NCI-H226 (cell line): Measurements from ENCODE around the gene SOX18.
A peak's percentile ranks its signal among the peaks of the same experiment; 100 is the strongest.

ENCODE experiments used
- DNase-seq: peaks from one replicate; pipeline ENCODE4 v3.0.0-alpha.2; 2015

The SOX18 gene

DNA sequence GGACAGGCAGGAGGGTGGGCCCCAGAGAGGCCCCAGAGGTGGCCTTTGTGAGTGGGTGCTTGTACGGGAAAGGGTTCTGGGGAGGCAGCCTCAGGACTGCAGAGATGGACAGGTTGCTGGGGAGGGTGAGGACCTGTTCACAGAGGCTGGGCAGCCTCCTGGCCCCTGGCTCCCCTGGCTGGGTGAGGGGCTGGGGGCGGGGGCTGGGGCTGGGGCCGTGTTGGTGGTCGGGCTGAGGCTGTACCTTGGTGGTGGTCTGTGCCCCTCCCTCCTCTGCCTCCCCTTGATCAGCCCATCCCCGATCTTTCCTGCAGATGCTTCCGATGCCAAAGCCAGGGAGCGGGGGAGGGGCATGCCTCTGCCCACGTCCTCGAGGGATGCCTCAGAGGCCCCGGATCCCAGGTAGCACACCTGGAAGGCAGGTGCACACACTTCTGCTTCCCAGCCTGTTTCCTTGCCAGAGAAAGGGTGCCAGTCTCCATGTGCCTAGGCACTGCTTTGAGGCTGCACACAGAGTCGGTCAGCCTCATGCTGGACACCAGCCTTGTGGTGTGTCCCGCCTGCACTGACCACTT is 18.4 kb upstream of the SOX18 start:
- no peak for DNase-seq

DNA sequence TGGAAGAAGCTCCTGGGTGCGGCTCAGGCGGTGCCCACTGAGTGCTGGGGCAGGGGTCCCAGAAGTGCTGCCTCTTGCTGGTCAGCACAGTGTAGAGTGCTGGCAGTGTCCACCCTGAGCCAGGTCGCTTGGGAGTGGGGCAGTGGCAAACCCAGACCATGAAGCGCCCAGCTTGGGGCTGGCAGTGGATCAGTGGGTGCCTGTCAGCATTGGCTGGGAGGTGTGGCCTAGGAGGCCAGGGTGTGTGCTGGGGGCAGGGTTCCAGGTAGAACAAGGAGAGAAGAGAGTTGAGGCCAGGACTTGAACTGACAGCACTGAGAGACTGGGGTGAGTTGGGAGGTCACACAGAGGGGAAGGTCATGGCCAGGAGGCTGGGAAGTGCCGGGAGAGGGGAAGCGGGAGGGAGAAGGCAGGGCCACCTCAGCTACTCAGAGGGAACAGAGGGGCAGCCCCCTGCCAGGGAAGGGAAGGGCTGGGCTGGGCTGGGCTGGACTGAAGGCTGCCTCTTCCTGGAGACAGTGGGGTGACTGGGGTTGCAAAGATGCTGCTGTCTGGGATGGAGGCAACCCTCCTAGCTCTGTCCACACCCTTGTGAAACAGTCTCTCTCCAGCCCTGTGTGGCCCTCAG is 17.7 kb upstream of the SOX18 start:
- no peak for DNase-seq

DNA sequence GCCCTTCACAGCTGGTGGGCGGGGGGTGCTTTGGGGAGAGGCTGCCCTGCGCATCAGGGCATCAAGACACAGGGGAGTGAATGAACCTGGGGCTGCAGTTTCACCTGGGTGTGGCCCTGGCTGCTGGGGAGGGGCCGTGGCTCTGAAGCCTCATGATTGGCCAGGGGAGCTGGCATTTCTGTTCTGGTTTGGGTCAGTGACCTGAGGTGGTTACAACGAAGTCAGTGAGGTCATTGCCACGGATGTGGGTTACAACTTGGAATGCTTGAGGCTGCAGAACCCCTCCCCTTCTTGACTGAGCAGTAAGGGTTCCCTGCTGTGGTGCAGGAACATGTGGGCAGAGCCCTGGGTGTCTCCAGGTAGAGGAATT is 16.5 kb upstream of the SOX18 start:
- DNase-seq: peak; percentile 92

DNA sequence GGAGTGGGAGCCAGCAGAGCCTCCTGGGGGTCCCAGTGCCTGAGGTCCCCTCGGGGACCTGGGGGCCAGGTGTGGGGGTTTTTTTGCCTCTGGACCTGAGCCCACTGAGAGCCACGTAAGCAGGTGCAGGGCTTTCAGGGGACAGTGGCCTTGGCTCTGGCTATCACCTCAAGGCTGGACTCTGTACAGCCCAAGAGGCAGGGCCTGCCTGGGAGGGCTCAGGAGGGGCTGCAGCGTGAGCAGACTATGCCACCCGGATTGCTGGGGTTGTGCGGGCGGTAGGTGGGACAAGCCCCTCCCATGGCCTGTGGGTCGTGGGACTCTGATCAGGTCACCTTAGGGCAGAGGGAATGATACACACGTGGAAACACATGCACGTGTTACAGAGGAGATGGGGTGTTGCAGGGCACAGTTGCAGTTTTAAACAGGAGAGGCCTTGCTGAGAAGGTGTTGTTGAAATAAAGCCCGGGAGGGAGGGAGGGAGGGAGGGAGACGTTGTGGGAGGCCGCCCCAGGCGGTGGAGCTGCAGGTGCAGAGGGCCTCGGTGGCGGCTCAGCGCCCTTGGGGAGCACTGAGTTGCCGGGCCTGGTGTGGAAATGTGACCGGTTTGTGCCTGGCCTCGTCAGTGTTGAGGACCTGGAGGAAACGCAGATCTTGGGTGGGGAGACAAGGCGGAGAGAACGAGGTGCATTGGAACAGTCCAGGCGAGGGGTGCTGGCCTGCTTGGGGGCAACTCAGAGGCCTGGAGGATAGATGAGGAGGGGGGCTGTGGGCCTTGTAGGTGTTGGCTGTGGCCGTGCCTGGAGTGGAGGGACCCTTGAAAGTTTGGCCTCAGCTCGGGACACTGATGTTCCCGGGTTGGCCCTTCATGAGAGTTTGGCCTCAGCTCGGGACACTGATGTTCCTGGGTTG is 15.9 kb upstream of the SOX18 start:
- DNase-seq: no peak

DNA sequence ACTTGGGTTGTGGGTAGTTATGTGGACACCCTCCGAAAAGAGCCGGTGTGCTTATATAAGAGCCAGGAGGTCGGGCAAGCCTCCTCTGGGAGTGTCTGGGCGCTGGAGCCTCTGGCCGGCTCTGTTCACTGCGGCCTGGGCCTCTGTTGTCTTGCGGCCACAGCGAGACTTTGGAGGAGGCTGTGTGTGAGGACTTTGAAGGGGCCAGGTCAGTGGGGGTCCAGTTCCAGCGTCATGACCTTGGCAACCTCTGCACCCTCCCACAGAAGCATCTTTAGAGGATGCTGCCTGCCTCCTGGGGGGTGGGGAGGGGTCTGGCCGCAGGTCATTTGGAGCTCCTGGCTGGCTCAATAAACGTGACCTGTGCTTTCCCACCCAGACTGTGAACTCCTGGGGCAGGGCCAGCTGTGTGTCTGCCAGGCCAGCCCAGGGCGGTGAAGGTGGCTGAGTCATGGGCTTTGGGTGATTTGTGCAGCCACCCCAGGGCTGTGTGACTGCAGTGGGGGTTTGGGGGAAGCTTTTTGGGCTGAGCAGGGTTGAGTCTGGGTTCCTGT is 14.8 kb upstream of the SOX18 start:
- DNase-seq: peak; percentile 56

DNA sequence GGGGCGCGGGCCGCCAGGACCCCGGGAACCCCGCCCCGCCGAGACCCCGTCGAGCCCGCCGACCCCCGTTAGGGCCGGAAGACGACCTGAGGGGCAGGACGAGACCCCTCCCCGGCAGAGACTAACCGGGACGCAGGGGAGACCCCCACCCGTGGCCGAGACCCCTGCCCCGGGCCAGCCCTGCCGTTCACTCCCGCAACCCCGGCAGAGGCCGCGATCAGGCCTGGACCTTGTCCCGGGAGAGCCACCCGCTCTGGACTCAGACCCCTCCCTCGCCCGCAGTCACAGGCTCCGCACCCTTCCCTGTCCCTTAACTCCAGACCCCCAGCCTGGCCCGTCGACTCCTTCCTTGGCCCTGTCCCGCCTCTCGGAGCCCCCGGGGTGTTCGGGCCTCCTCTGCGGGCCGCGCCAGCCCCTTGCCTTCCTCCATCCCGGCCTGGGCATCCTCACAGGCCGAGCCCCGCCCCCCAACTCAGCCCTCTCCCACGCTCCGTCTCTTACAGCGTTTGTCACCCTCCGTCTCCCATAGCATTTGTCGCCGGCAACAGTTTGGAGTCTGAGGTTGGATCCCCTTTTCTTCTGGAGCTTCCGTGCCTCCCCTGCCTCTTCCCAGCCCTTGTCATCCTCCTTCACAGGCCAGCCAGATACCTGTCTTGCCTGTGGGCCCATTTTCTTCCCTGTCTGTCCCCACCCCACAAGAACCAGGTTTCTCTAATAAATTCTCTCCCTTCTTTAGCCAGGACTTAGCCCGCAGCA is 14.1 kb upstream of the SOX18 start:
- DNase-seq: no peak

DNA sequence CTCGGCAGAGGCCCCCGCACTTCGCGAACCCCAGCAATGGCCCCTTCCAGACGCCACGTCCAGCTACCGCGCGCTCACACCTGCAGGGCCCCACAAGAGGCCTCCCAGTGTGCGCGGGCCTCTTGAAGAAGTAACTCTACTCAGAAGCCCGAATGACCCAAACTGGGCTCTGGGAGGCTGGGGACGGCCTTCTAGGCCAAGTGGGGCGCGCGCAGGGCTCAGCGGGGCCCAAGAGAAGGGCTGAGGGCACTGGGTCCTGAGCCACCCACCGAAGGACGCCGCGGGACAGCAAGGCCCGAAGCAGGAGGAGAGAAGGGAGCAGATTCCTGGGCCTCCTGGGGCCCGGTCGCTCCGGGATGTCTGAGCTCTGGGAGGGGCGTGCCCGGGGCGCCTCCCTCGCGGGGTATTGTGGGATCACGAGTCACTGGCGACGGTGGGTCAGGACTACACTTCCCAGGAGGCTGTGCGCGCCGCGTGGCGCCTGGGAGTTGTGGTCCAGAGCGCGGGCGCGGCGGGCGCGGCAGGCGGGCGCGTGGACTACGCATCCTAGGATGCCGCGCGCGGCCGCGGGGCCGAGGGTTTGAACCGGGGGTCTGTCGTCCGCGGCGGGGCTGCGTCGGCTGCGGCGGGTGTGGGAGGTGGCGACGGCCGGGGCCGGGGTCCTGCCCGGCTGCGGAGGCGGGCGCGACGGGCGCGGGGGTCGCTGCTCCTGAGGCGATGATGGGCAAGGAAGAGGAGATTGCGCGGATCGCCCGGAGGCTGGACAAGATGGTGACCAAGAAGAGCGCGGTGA is 13.4 kb upstream of the SOX18 start, which contains the start of gene TCEA2:
TSS of gene TCEA2 (plus strand) at position 603 of the 793 bp plus-strand sequence. CDS start at position 718, 115 bp downstream.
- peak; percentile 95 for DNase-seq

DNA sequence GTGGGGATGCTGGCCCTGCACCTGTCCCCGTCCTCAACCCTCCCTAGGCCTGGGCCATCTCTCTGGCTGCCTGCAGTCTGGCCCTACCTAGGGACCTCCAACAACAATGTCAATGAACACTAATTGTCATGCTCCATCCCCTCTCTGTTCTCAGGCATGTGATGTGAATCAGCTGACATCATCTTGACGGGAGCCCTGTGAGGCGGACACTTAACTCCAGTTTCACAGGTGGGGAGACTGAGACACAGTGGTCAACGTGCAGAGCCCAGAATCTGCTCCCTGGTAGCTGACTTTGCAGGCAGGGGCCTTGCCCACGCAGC is 12.8 kb upstream of the SOX18 start:
- no peak for DNase-seq

DNA sequence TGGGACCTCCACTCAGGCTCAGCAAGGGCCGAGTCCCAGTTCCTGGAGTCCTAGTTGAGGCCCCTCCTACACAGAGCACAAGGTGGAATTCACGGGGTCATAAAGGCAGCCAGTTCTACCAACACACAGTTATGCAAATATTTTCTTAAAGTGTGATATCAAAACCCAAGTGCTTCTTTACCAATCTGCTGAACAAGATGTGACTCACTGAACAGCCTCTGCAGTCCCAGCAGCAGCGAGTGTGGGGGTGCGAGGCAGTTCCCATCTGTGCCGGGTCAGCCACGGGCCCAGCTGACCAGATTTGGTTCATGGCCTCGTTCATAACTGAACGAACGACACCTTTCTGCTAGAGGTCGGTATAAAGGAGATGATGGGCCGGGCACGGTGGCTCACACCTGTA is 9.1 kb upstream of the SOX18 start:
- peak; percentile 61 for DNase-seq

DNA sequence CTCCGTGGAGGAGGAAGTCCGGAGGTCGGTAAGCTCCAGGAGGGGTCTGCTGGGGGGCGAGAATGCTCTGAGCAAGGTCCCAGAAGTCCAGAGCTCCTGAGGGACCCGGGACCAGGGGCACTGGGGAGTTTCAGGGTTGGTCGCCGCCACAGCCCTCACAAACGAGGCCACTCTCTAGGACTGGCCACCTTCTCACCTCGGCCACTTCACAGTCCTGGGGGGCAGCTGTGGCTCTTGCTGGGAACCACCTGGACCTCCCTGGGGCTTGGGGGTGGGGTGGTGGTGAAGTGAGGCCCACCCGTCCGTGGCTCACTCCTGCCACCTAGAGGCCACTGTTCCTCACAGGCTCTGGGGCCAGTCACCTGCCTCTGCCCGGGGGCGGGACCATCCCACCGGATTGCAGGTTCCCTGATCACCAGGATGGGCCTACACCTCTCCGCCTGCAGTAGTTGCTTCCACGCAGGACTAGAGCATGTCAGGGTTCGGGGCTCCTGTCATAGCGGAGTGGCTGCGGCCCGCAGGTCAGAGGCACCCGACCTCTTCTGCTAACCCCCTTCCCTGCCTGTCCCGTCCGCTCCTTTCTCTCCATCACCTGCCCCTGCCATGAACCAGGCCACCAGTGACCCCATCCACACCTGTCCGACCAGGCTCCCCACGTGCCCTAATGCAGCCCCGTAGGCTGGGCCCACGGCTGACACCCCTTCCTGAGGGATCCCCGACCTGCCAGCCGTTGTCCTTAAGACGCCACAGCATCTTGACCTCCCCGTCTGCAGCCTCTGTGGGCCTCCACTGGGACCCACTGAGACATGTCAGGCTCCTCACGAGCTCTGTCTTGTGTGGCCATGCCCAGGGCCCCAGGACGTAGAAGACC is 8.4 kb upstream of the SOX18 start:
- peak; percentile 42 for DNase-seq

DNA sequence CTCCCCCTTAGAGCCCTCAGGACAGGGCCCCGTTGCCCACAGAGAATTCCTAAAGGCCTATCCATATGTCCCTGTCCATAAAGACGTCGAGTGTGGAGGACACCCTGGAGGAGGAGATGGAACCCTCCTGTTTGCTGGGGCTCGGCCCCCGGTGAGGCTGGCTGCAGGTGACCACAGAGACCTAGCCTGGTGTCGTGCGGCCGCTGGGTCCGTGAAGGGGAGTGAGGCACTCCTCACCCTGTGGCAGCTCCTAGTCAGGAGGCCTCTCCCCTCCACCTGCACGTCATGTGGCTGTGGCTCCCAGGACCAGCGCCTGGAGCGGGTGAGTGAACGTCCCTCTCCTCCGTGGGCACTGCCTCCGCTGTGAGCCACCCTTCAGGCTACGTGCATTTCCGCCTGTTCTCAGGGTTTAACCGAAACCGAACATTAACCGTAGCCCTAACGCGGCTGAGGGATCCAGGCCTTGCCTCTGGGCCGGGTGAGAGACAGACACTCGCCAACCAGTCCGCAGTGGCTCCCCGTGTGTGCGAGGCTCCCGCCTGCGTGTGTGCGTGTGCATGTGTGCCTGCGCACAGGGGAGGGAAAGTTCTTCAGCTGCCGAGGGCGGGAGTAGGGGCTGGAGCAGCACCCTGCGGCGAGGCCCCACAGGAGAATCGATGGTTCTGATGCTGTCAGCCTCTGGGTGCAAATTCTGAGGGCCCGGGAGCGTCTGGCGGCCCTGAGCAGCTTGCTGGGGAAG is 7.6 kb upstream of the SOX18 start:
- DNase-seq: no peak

DNA sequence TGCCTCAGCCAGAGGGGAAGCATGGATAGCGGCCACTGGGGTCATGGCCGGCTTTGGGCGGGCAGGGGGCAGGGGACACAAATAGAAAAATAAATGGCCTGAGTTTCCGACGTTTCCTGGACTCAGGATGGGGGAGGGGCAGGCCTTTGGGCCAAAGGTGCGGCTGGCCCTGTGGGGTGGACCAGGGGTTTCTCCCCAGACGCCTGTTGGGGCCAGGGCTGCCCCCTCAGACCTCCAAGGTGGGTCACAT is 7.1 kb upstream of the SOX18 start:
- no peak for DNase-seq

DNA sequence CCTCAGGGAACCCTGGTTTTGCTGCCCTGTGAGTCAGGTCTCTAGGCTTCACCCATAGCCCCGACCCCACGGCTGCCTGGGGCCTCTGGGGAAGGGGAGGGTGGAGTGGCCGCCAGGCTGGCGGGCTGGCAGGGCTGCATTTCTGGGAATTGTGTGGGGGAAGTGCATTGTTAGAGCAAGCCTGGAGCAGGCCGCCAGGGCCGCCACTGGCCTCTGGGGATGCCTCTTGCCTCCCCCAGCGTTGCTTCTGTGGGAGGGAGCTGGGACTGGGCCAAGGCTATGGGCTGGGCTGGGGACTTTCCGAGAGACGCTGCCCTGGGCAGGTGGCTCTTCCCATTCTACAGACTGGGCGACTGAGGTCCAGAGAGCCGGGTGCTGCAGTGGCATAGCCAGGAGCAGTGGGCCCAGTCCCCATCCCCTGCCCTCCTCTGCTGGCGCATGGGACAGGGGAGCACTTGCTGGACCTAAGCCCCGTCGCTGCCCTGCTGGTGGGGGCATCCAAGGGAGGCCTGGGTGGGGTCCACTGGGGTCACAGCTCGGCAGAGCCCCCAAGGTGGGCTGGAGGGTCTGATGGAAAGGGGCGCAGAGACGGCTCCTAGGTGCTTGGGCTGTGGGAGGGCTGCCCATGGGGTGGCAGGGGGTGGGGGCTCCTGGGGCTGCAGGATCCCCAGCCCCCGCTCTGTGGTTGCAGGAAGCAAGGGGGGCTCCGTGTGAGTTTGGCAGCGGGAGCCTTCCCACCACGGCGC is 6.6 kb upstream of the SOX18 start:
- DNase-seq: peak; percentile 45

DNA sequence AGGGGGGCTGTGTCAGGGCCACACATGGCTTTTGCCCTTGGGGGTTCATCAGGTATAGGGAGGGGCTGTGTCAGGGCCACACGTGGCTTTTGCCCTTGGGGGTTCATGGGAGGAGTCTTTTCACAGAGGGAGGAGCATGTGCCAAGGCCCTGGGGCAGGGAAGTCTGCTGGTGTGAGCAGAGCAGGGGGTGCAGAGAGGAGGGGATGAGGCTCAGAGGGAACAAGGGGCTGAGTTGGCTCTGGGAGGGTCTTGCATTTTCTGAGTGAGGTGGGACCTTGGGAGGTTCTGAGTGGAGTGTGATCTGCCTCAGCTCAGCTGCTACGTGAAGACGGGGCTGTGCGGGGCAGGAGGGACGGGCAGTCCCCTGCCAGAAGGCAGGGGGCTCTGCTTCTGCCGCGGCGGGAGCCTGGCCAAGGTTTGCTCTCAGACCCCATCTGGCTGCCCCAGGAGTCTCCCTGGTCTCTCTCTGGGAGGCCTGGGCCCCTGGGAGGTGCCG is 6.0 kb upstream of the SOX18 start:
- no peak for DNase-seq

DNA sequence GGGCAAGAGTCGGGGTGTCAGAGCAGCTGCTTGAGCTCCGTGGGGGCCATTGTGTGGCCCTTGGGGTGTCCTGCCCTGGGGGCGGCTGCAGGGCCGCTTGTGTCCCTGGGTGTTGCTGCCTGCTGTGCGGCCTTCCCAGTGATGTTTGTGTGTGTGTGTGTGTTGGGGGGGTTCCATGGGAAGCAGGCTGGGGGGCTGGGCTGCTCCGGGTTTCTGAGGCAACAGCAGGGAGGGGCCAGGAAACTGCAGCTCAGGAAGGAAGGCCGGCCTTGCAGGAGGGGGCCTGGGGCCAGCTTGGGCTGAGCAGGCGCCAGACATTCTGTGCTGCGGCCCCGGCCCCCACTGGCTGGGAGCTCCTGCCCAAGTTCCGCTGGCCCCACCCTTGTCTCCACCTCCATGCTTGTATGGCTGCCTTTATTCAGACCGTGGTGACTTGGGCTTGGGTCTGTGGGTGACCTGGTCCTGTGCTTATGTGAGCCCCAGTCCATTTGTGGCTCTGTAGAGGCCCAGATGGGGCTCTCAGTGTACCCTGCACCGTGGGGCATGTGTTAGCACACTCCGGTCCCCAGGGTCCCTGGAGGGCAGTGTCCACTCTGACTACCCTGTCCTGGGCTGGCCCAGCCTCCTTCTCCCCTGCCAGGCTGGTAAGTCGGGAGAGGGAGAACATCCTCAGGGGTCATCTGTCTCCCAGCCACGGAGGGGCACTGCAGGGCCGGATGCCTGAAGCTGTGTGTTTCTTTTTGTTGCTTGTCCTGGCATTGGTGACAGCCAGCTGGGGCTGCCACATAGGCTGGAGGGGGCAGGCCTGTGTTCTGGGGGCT is 4.6 kb upstream of the SOX18 start:
- no peak for DNase-seq

DNA sequence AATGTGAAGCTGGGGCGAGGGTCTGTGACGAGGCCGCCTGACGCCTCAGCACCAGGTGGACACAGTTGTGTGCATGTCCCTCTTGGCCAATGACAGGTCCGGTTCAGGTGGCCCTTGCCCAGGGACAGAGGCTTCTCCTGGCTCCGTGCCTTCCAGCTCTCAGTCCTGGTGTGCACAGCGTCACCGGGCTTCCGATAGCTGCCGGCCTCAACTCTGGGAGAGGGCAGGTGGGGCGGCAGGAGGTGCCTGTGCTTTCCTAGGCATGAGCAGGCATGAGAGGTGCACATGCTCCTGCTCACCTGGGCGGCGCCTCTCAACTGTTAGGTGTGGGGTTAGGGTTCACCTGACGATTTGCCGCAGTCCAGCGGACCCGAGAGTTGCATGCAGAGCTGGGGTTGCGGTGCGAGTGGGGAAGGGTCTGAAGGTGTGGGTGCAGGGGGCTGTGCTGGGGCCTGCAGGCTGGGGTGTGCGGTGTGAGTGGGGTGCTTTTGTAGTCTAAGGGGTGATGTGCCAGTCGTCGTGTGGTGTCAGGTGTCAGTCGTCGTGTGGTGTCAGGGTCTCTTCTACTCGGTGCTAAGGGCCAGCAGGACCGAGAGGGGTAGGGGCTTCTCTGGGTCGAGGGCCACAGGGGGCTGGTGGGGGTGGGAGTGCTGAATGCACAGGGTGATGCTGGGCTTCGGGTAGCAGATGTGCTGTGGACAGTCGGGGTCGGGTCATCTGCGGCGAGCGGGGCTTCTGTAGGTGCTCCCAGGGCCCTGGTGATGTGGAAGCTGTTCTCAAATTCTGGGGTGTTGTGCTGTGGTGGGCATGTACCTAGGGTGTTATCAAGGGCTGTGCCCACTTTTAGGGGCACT is 3.8 kb upstream of the SOX18 start:
- DNase-seq: no peak

DNA sequence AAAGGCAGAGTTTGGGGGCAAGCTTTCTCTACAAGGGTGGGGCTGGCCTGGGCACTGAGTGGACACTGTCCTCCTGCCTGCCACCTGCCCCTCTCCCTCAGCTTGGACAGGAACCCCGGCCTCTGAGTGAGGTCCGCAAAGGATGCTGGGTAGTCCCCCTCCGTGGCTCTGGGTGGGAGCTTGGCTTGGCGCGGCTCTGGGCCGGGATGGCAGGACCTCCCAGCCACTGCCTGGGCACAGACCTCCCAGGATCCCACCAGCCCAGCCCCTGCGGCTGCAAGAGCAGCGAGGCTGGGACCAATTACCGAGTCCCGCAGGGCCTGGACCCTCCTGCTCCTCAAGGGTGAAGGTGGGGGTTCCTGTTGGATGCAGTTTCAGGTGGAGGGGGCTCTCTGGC is 2.9 kb upstream of the SOX18 start:
- DNase-seq: no peak
